GM19240 (cell line): Measurements from ENCODE around the gene CDC14B.
"Not testable (repeated sequence)": the region's sequence is repeated elsewhere in the genome, so short reads cannot be mapped to it uniquely, and the experiment has no call there.

Source experiments
- DNase-seq: peaks from one replicate; pipeline ENCODE4 v3.0.0; 2011; ENCODE audit warnings: low spot score; ENCODE audit not compliant: insufficient read length

The CDC14B gene

GRCh38 chr9:96550659-96551058 lies 69.0 kb downstream of the CDC14B start:
- DNase-seq, result no peak

GRCh38 chr9:96543131-96543530 lies 76.5 kb downstream of the CDC14B start:
- not testable (repeated sequence) for DNase-seq

GRCh38 chr9:96540106-96540505 lies 79.5 kb downstream of the CDC14B start:
- DNase-seq, result no peak

- DNase-seq, result no peak
Measured at GRCh38 chr9:96532173-96532572, 87.5 kb downstream of the CDC14B start.

- no peak for DNase-seq
Measured at GRCh38 chr9:96524764-96525163, 94.9 kb downstream of the CDC14B start.

- DNase-seq, result no peak
Measured at GRCh38 chr9:96524045-96524444, 95.6 kb downstream of the CDC14B start.

GRCh38 chr9:96523374-96523773 lies 96.3 kb downstream of the CDC14B start:
- no peak for DNase-seq

- no peak for DNase-seq
Measured at GRCh38 chr9:96522366-96522765, 97.3 kb downstream of the CDC14B start.

- no peak for DNase-seq
Measured at GRCh38 chr9:96519787-96520186, 99.9 kb downstream of the CDC14B start.

GRCh38 chr9:96519095-96519494 lies 100.5 kb downstream of the CDC14B start:
- DNase-seq, result no peak

- no peak for DNase-seq
Measured at GRCh38 chr9:96515621-96516470, 103.8 kb downstream of the CDC14B start.

- no peak for DNase-seq
Measured at GRCh38 chr9:96514800-96515158, 104.9 kb downstream of the CDC14B start.

GRCh38 chr9:96514108-96514799 lies 105.4 kb downstream of the CDC14B start:
- DNase-seq, result no peak

GRCh38 chr9:96513622-96514021 lies 106.0 kb downstream of the CDC14B start:
- no peak for DNase-seq

GRCh38 chr9:96512240-96512639 lies 107.4 kb downstream of the CDC14B start:
- no peak for DNase-seq

- DNase-seq, result no peak
Measured at GRCh38 chr9:96510258-96510657, 109.4 kb downstream of the CDC14B start.

- DNase-seq, result no peak
Measured at GRCh38 chr9:96509848-96510247, 109.8 kb downstream of the CDC14B start.

GRCh38 chr9:96509026-96509425 lies 110.6 kb downstream of the CDC14B start:
- DNase-seq, result no peak

- no peak for DNase-seq
Measured at GRCh38 chr9:96508227-96508940, 111.3 kb downstream of the CDC14B start.

- DNase-seq, result no peak
Measured at GRCh38 chr9:96505316-96505991, 114.2 kb downstream of the CDC14B start.

GRCh38 chr9:96503918-96504317 lies 115.7 kb downstream of the CDC14B start:
- no peak for DNase-seq

- DNase-seq, result not testable (repeated sequence)
Measured at GRCh38 chr9:96503374-96503748, 116.3 kb downstream of the CDC14B start.
